HCT116 (cell line): ENCODE data around the gene NCDN. TPM values are rescaled to one million over a fixed set of nuclear protein-coding genes. Genes with fewer than 3 reads are reported as not detected.

Source experiments
- ATAC-seq: fragments of 200-7000 bp; cut with Tn5 transposase; 2 replicates; pipeline ENCODE4 v1.9.1; 2020; ENCODE audit warnings: mild to moderate bottlenecking, moderate library complexity
- BruUV-seq: library from RNA; stranded (reverse); fragments of 400-500 nt; replicated peaks from 2 replicates; lab custom pipeline; 2021; lab: Mats Ljungman, UMichigan
- CTCF ChIA-PET: fragments of 300-600 bp; sonication (Branson Sonifier 250); formaldehyde crosslinking; loops from one replicate; lab custom pipeline; 2021; ENCODE audit warnings: antibody characterized with exemption; lab: Charles Lee
- POLR2A ChIA-PET: fragments of 300-600, 350-600 bp; sonication (Branson Sonifier 250); formaldehyde crosslinking; loops from one replicate; lab custom pipeline; 2021; ENCODE audit warnings: antibody characterized with exemption; lab: Charles Lee
- RAD21 ChIA-PET, 2 experiments: fragments of 300-600 bp; sonication (Branson Sonifier 250); formaldehyde crosslinking; loops; one replicate each; lab custom pipeline; 2023; ENCODE audit warnings: low total read pairs in 2 of 2; ENCODE audit not compliant: uncharacterized antibody in 2 of 2, unreplicated experiment in 2 of 2, low non-redundant PET in 1 of 2; lab: Charles Lee
- DNase-seq: peaks from one replicate; pipeline ENCODE4 v3.0.0-alpha.2; 2010; ENCODE audit warnings: low read depth, low spot score
- H2AFZ ChIP-seq: fragments of 200-600 bp; shearing (Covaris generic), sonication (generic); 2 replicates; pipeline ENCODE4 v1.6.1; 2017; ENCODE audit warnings: low read depth, mixed run types, mixed read lengths, antibody characterized with exemption, low read length; ENCODE audit not compliant: poor library complexity, severe bottlenecking
- H3K27ac ChIP-seq: 2 replicates; pipeline ENCODE4 v1.5.1; 2012; ENCODE audit warnings: low read depth, low read length
- H3K27me3 ChIP-seq: fragments of 200-600 bp; sonication (generic); 2 replicates; pipeline ENCODE4 v1.6.1; 2016; ENCODE audit warnings: mixed run types, low read length, mixed read lengths; ENCODE audit not compliant: insufficient read depth
- H3K36me3 ChIP-seq, 2 experiments: fragments of 200-500 bp in 1 of 2; fragments of 200-600 bp in 1 of 2; sonication (Bioruptor generic) in 1 of 2; sonication (generic) in 1 of 2; 2 replicates each; pipeline versions ENCODE4 v1.5.1 to v1.6.1; 2014 to 2016; ENCODE audit warnings: low read length in 2 of 2, inconsistent platforms in 1 of 2, mixed read lengths in 1 of 2, mixed run types in 1 of 2; ENCODE audit not compliant: insufficient read depth in 2 of 2, control insufficient read depth in 1 of 2
- H3K4me1 ChIP-seq, 2 experiments: fragments of 200-600 bp in 1 of 2; sonication (generic) in 1 of 2; 2 replicates each; pipeline versions ENCODE4 v1.5.1 to v1.6.1; 2012 to 2017; ENCODE audit warnings: low read length in 2 of 2, inconsistent platforms in 1 of 2, mild to moderate bottlenecking in 1 of 2, mixed read lengths in 1 of 2, mixed run types in 1 of 2, moderate library complexity in 1 of 2; ENCODE audit not compliant: insufficient read depth in 2 of 2, control insufficient read depth in 1 of 2
- H3K4me2 ChIP-seq: fragments of 200-600 bp; sonication (generic); 2 replicates; pipeline ENCODE4 v1.6.1; 2017; ENCODE audit warnings: mixed run types, low read length, mixed read lengths
- H3K4me3 ChIP-seq, 2 experiments: fragments of 200-600 bp in 1 of 2; sonication (generic) in 1 of 2; replicated peaks in 1 of 2; 2 replicates each; pipeline ENCODE4 v1.5.1; 2011 to 2016; ENCODE audit warnings: low read length in 2 of 2, control low read depth in 1 of 2, low read depth in 1 of 2, mild to moderate bottlenecking in 1 of 2, mixed read lengths in 1 of 2, mixed run types in 1 of 2
- H3K79me2 ChIP-seq: fragments of 200-600 bp; sonication (generic); 2 replicates; pipeline ENCODE4 v1.6.1; 2017; ENCODE audit warnings: mild to moderate bottlenecking, mixed run types, low read length, moderate library complexity, mixed read lengths; ENCODE audit not compliant: insufficient read depth
- H3K9ac ChIP-seq: fragments of 200-600 bp; sonication (generic); 2 replicates; pipeline ENCODE4 v1.6.1; 2016; ENCODE audit warnings: low read length, mixed read lengths
- H3K9me2 ChIP-seq: fragments of 200-600 bp; sonication (generic), shearing (Covaris generic); 2 replicates; pipeline ENCODE4 v1.6.1; 2017; ENCODE audit warnings: mixed run types, mild to moderate bottlenecking, moderate library complexity; ENCODE audit not compliant: insufficient read depth
- H3K9me3 ChIP-seq, 2 experiments: fragments of 200-500 bp in 1 of 2; fragments of 200-600 bp in 1 of 2; sonication (Bioruptor generic) in 1 of 2; sonication (generic) in 1 of 2; 2 replicates each; pipeline ENCODE4 v1.6.1; 2014 to 2017; ENCODE audit warnings: low read length in 2 of 2, mixed read lengths in 2 of 2, inconsistent platforms in 1 of 2, low read depth in 1 of 2, mild to moderate bottlenecking in 1 of 2, mixed run types in 1 of 2, moderate library complexity in 1 of 2; ENCODE audit not compliant: control insufficient read depth in 1 of 2, insufficient read depth in 1 of 2
- H4K20me1 ChIP-seq: fragments of 200-600 bp; sonication (generic), shearing (Covaris generic); 2 replicates; pipeline ENCODE4 v1.6.1; 2017; ENCODE audit warnings: mixed run types, mild to moderate bottlenecking, moderate library complexity; ENCODE audit not compliant: insufficient read depth
- ATF3 ChIP-seq: IDR thresholded peaks from 2 replicates; pipeline ENCODE4 v1.6.1; 2012
- CBX3 ChIP-seq: IDR thresholded peaks from 2 replicates; pipeline ENCODE4 v1.6.1; 2012; ENCODE audit warnings: low read depth
- EGR1 ChIP-seq: IDR thresholded peaks from 2 replicates; pipeline ENCODE4 v1.6.1; 2012; ENCODE audit warnings: low read depth
- ELF1 ChIP-seq: IDR thresholded peaks from 2 replicates; pipeline ENCODE4 v1.6.1; 2012; ENCODE audit warnings: low read depth, borderline replicate concordance
- EZH2 ChIP-seq: fragments of 200-600 bp; sonication (generic); IDR thresholded peaks from 2 replicates; pipeline ENCODE4 v1.6.1; 2017; ENCODE audit warnings: antibody characterized with exemption, mixed run types
- EZH2phosphoT487 ChIP-seq: fragments of 200-600 bp; IDR thresholded peaks from 2 replicates; pipeline ENCODE4 v1.6.1; 2018; ENCODE audit warnings: antibody characterized with exemption, borderline replicate concordance
- POLR2AphosphoS5 ChIP-seq: IDR thresholded peaks from 2 replicates; pipeline ENCODE4 v1.6.1; 2011; ENCODE audit warnings: mild to moderate bottlenecking, low read depth, low read length, moderate library complexity
- REST ChIP-seq: IDR thresholded peaks from 2 replicates; pipeline ENCODE4 v1.6.1; 2012; ENCODE audit warnings: low read depth
- SIN3A ChIP-seq: IDR thresholded peaks from 2 replicates; pipeline ENCODE4 v1.6.1; 2012; ENCODE audit warnings: low read depth
- YY1 ChIP-seq: IDR thresholded peaks from 2 replicates; pipeline ENCODE4 v1.6.1; 2011; ENCODE audit warnings: low read length, low read depth, moderate library complexity, mild to moderate bottlenecking; ENCODE audit not compliant: insufficient replicate concordance; ENCODE audit errors: extremely low read depth
- ZBTB33 ChIP-seq: IDR thresholded peaks from 2 replicates; pipeline ENCODE4 v1.6.1; 2011; ENCODE audit warnings: mild to moderate bottlenecking, low read length, moderate library complexity; ENCODE audit not compliant: insufficient replicate concordance; ENCODE audit errors: extremely low read depth
- ZNF274 ChIP-seq: fragments of 200-500 bp; sonication (Bioruptor generic); IDR thresholded peaks from 2 replicates; pipeline ENCODE4 v1.6.1; 2014; ENCODE audit warnings: mild to moderate bottlenecking, low read depth, low read length, inconsistent platforms
- intact Hi-C: fragments of 100-400 bp; cut with micrococcal nuclease; formaldehyde crosslinking; loops from 2 replicates; pipeline ENCODE4 v1.10.0; 2022
- total RNA-seq: library from RNA; stranded (reverse); gene quantifications from one replicate; pipeline ENCODE4 v1.2.1, GENCODE V29; 2021; ENCODE audit not compliant: unreplicated experiment

NCDN gene
- total RNA-seq, 1 experiment from 2014 or later: 24.5 TPM

- Histone ChIP-seq H3K9me2 (no peaks in the 10 kb centered on the region), H3K36me3 (peaks cover 11 to 18% of the 10 kb centered on the region in 2 experiments; a peak in 3 of 4 replicates), H3K4me3 (no peak overlapping the region), H3K4me1 (no peaks in the 10 kb centered on the region), H3K4me2 (no peak overlapping the region), H3K79me2 (no peaks in the 10 kb centered on the region), H3K27me3 (no peaks in the 10 kb centered on the region), H3K9ac (no peak overlapping the region), H4K20me1 (peaks cover 4% of the 10 kb centered on the region; the same call in 1 of the 2 replicates), H3K9me3 (no peaks in the 10 kb centered on the region), H2AFZ (no peak overlapping the region), H3K27ac (no peak overlapping the region)
- ChIA-PET CTCF (no interaction called here), RAD21 (no interaction called here), POLR2A (no interaction called here)
- DNase-seq (no peak), ATAC-seq (peak; percentile 15; the same call in 1 of the 2 replicates)
- no peak for TF ChIP-seq CBX3
- no peak for TF ChIP-seq EZH2
- no peak for TF ChIP-seq YY1
- TF ChIP-seq POLR2AphosphoS5: no peak
- no peak for TF ChIP-seq ELF1
- TF ChIP-seq REST: no peak
- BruUV-seq: no TSS peak
- intact Hi-C loops: no loop called here
These were observed 38.1 kb downstream of the NCDN start for GRCh38 chr1:35595684-35596083.

GRCh38 chr1:35597870-35598269 lies 40.3 kb downstream of the NCDN start:
- DNase-seq (no peak), ATAC-seq (no peak)
- H3K9me3 ChIP-seq: no peaks in the 10 kb centered on the region
- no peaks in the 10 kb centered on the region for H3K9me2 ChIP-seq
- BruUV-seq: no TSS peak
- H3K27me3 ChIP-seq: no peaks in the 10 kb centered on the region
- intact Hi-C loops: no loop called here
- H3K9ac ChIP-seq: no peak overlapping the region
- no peak overlapping the region for H3K27ac ChIP-seq
- peaks cover 4% of the 10 kb centered on the region; the same call in 1 of the 2 replicates for H4K20me1 ChIP-seq
- ChIA-PET POLR2A (no interaction called here), CTCF (no interaction called here), RAD21 (no interaction called here)
- no peak overlapping the region for H3K4me3 ChIP-seq
- no peak overlapping the region for H2AFZ ChIP-seq
- H3K4me2 ChIP-seq: no peak overlapping the region
- H3K36me3 ChIP-seq: peaks cover 18 to 37% of the 10 kb centered on the region in 2 experiments; a peak in 3 of 4 replicates
- TF ChIP-seq EZH2phosphoT487 (no peak), ZBTB33 (no peak), ZNF274 (no peak), EGR1 (no peak), SIN3A (no peak), CBX3 (no peak), ATF3 (no peak)
- H3K4me1 ChIP-seq: no peaks in the 10 kb centered on the region
- H3K79me2 ChIP-seq: no peaks in the 10 kb centered on the region; the same call in 1 of the 2 replicates
